ENCODE data around the gene TMEM187. TPM values are rescaled to one million over a fixed set of nuclear protein-coding genes. Genes with fewer than 3 reads are reported as not detected.

The TMEM187 gene
- total RNA-seq, 4 donors from 2014 or later: 3.6 to 6.9 (median 6.1) TPM

DNA sequence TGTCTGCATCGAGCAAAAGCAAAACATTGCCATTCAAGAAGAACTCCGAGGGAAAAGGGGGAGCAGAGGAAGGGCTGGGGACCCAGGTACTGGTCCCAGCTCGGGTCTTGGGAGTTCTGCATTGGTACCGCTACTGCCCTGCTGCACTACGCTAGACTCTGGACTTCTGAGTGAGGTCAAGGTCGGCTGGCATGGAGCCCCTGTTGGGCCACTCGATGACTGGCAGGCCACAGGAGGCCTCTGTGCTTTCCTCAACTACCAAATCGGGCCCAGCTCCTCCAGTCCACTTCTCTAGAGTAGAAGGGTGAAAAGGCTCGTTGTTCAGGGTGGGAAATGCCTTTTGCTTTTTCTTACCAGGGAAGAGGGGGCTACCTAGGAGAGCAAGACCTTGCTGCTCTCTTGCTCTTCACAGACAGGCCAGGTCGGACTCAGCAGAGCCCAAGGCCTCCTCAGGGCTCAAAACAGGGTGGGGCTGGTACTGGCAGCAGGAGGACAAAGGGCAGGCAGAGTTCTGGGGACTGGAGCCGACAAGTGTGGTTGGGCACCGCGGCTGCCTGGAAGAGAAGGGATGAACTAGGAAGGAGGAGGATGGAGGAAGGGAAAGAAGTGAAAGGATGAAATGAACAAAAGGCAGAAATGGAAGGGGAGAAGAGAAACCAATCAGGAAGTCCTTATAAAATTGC, 56.1 kb downstream of the TMEM187 start:
- 73% methylated on average over 11 of the region's 13 CpGs for WGBS
- Histone ChIP-seq H3K36me3 (peaks cover 14 to 55% (median 43%) of the 10 kb centered on the region in 4 donors), H3K4me1 (peaks cover 7 to 24% (median 20%) of the 10 kb centered on the region in 4 donors), H3K27me3 (no peaks in the 10 kb centered on the region), H3K27ac (replicated peaks in 1 of 4) (no peak overlapping the region), H3K9me3 (no peaks in the 10 kb centered on the region), H3K4me3 (no peak overlapping the region)
- intact Hi-C loops (cut with DNase I): no loop called here
- no peak for DNase-seq (ENCODE audit: extremely low spot score)
- TF ChIP-seq, protein P1, sequence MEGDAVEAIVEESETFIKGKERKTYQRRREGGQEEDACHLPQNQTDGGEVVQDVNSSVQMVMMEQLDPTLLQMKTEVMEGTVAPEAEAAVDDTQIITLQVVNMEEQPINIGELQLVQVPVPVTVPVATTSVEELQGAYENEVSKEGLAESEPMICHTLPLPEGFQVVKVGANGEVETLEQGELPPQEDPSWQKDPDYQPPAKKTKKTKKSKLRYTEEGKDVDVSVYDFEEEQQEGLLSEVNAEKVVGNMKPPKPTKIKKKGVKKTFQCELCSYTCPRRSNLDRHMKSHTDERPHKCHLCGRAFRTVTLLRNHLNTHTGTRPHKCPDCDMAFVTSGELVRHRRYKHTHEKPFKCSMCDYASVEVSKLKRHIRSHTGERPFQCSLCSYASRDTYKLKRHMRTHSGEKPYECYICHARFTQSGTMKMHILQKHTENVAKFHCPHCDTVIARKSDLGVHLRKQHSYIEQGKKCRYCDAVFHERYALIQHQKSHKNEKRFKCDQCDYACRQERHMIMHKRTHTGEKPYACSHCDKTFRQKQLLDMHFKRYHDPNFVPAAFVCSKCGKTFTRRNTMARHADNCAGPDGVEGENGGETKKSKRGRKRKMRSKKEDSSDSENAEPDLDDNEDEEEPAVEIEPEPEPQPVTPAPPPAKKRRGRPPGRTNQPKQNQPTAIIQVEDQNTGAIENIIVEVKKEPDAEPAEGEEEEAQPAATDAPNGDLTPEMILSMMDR (IDR thresholded peaks at IDR 0.05): no peak
- no peak for TF ChIP-seq POLR2A (IDR thresholded peaks at IDR 0.05; ENCODE audit: low read depth)
- no peak for TF ChIP-seq EP300 (IDR thresholded peaks at IDR 0.05)
- TF ChIP-seq POLR2AphosphoS5 (IDR thresholded peaks at IDR 0.05): no peak

DNA sequence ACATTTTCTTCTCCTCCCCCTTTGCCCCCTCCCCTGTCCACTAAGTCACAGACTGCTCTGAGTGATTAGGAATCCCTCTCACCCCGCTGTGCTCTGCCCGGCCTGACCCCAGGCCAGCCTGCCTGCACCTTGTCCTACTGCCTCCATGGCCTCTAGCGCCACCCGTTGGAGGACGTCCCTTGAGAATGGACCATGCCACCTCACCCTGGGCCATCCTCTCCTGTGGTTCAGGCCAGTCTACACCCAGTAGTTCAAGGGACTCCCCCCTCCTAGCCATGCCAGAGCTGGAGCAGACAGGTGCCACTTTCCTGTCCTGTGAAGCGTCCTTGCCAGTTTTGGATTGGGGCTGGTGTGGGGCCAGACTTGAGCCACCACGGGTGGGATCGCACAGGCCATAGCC, 56.9 kb downstream of the TMEM187 start:
- no peak for DNase-seq (ENCODE audit: extremely low spot score)
- 75% methylated on average over 6 of the region's 8 CpGs for WGBS
- Histone ChIP-seq H3K36me3 (peaks cover 14 to 55% (median 43%) of the 10 kb centered on the region in 4 donors), H3K4me1 (peaks cover 11 to 32% (median 24%) of the 10 kb centered on the region in 4 donors), H3K9me3 (no peaks in the 10 kb centered on the region), H3K27ac (replicated peaks in 1 of 4) (no peak overlapping the region), H3K4me3 (no peak overlapping the region), H3K27me3 (no peaks in the 10 kb centered on the region)
- TF ChIP-seq EP300 (IDR thresholded peaks at IDR 0.05): no peak
- TF ChIP-seq POLR2AphosphoS5 (IDR thresholded peaks at IDR 0.05): no peak
- TF ChIP-seq, protein P1 (IDR thresholded peaks at IDR 0.05): no peak
- no peak for TF ChIP-seq POLR2A (IDR thresholded peaks at IDR 0.05; ENCODE audit: low read depth)
- intact Hi-C loops (cut with DNase I): no loop called here

DNA sequence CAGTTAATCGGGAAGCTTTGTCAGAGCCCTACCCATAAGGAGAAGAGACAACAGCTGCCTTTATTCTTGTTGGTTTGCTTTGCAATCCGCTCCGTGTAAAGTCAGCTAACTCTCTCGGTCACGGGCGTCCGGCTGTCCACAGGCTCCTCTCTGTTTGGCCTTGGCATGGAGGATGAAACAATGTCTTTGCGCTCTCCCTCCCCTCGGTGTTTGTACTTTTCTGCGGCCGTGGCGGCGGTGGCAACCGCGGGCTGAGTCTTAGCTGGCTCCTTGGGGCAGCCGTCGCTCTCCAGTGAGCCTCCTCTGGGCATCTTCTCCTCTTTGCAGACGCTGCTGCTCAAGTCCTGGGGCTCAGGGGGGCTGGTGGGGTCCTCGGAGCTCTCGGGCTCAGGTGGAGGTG, 57.7 kb downstream of the TMEM187 start:
- H3K9me3 ChIP-seq: no peaks in the 10 kb centered on the region
- 92% methylated on average over 18 of the region's 20 CpGs for WGBS
- H3K4me3 ChIP-seq: no peak overlapping the region
- no peaks in the 10 kb centered on the region for H3K27me3 ChIP-seq
- intact Hi-C loops (cut with DNase I): no loop called here
- no peak overlapping the region for H3K27ac ChIP-seq (replicated peaks in 1 of 4)
- TF ChIP-seq, protein P1 (IDR thresholded peaks at IDR 0.05): no peak
- TF ChIP-seq EP300 (IDR thresholded peaks at IDR 0.05) (no peak), POLR2A (IDR thresholded peaks at IDR 0.05; ENCODE audit: low read depth) (no peak), POLR2AphosphoS5 (IDR thresholded peaks at IDR 0.05) (no peak)
- peaks cover 8 to 40% (median 29%) of the 10 kb centered on the region in 4 donors for H3K4me1 ChIP-seq
- H3K36me3 ChIP-seq: peaks cover 14 to 55% (median 43%) of the 10 kb centered on the region in 4 donors
- DNase-seq (ENCODE audit: extremely low spot score): no peak

DNA sequence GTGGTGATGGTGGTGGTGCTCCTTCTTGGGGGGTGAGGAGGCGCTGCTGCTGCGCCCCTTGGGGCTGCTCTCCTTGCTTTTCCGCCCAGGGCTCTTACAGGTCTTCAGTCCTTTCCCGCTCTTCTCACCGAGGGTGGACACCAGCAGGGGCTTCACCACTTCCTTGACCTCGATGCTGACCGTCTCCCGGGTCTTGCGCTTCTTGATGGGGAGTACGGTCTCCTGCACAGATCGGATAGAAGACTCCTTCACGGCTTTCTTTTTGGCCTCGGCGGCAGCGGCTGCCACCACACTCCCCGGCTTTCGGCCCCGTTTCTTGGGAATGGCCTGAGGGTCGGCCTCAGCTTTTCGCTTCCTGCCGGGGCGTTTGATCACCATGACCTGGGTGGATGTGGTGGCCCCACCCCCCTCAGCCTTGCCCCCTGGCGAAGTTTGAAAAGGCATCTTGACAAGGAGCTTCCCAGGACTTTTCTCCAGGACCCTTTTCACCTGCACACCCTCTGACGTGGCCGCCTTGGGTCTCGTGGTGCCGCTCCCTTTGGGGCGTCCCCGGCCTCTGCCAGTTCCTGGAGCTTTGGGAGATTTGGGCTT, 58.3 kb downstream of the TMEM187 start:
- H3K27ac ChIP-seq (replicated peaks in 1 of 4): no peak overlapping the region
- no peak overlapping the region for H3K4me3 ChIP-seq
- peaks cover 8 to 44% (median 31%) of the 10 kb centered on the region in 4 donors for H3K4me1 ChIP-seq
- no peaks in the 10 kb centered on the region for H3K27me3 ChIP-seq
- 84% methylated on average over 26 of the region's 29 CpGs for WGBS
- no peak for DNase-seq (ENCODE audit: extremely low spot score)
- H3K36me3 ChIP-seq: peaks cover 14 to 55% (median 43%) of the 10 kb centered on the region in 4 donors
- no peaks in the 10 kb centered on the region for H3K9me3 ChIP-seq
- TF ChIP-seq POLR2A (IDR thresholded peaks at IDR 0.05; ENCODE audit: low read depth) (no peak), EP300 (IDR thresholded peaks at IDR 0.05) (no peak), POLR2AphosphoS5 (IDR thresholded peaks at IDR 0.05) (no peak)
- TF ChIP-seq, protein P1 (IDR thresholded peaks at IDR 0.05): no peak
- intact Hi-C loops (cut with DNase I): no loop called here
